GM19240 (cell line): ENCODE results near the gene SNTN.

Source experiments
- DNase-seq: peaks from one replicate; pipeline ENCODE4 v3.0.0; 2011; ENCODE audit warnings: low spot score; ENCODE audit not compliant: insufficient read length

The SNTN gene

GRCh38 chr3:63673111-63673510 lies 20.6 kb downstream of the SNTN start:
- DNase-seq = no peak

- DNase-seq = no peak
These were observed 22.1 kb downstream of the SNTN start for GRCh38 chr3:63674586-63674985.

GRCh38 chr3:63679186-63679585 lies 26.7 kb downstream of the SNTN start:
- no peak for DNase-seq

- DNase-seq = no peak
These were observed 31.6 kb downstream of the SNTN start for GRCh38 chr3:63684081-63684480.

- no peak for DNase-seq
These were observed 32.9 kb downstream of the SNTN start for GRCh38 chr3:63685340-63685739.

GRCh38 chr3:63687278-63688225 lies 35.1 kb downstream of the SNTN start:
- DNase-seq = no peak

- DNase-seq = no peak
These were observed 36.8 kb downstream of the SNTN start for GRCh38 chr3:63689285-63689684.

GRCh38 chr3:63693351-63693750 lies 40.9 kb downstream of the SNTN start:
- no peak for DNase-seq

- DNase-seq = no peak
These were observed 52.7 kb downstream of the SNTN start for GRCh38 chr3:63705092-63705645.

- no peak for DNase-seq
These were observed 54.0 kb downstream of the SNTN start for GRCh38 chr3:63706321-63707085.

- DNase-seq = no peak
These were observed 55.3 kb downstream of the SNTN start for GRCh38 chr3:63707731-63708130.

GRCh38 chr3:63709576-63709975 lies 57.1 kb downstream of the SNTN start:
- DNase-seq = no peak
